Activated CD4-positive, alpha-beta T cell treated with anti-CD3 and anti-CD28 coated beads, Interleukin-10, Interleukin-2, amounts not matched to agents 100 ng/mL and 50 ng/mL, durations not matched to agents 16 hours and 8 hours (primary cell): ENCODE measurements around the gene PIGA.
"Not testable (repeated sequence)": the region's sequence is repeated elsewhere in the genome, so short reads cannot be mapped to it uniquely, and the experiment has no call there.

ENCODE experiments used
- DNase-seq: peaks from one replicate; pipeline ENCODE4 v3.0.0-alpha.2; 2020

The PIGA gene

GRCh38 chrX:15319075-15319474, 16.2 kb downstream of the PIGA start:
- DNase-seq, result no peak

- no peak for DNase-seq
Measured at GRCh38 chrX:15315509-15315908, 19.8 kb downstream of the PIGA start, which contains the start of gene ASB11. TSS of gene ASB11 (minus strand) at chrX:15315640. CDS start at chrX:15315605, 35 bp downstream.

- DNase-seq, result no peak
Measured at GRCh38 chrX:15314472-15314871, 20.9 kb downstream of the PIGA start.

GRCh38 chrX:15311119-15311518, 24.2 kb downstream of the PIGA start:
- no peak for DNase-seq

- DNase-seq, result no peak
Measured at GRCh38 chrX:15310117-15310516, 25.2 kb downstream of the PIGA start.

- DNase-seq, result not testable (repeated sequence)
Measured at GRCh38 chrX:15305899-15306298, 29.4 kb downstream of the PIGA start.

GRCh38 chrX:15301924-15302323, 33.4 kb downstream of the PIGA start:
- peak; percentile 70 for DNase-seq

GRCh38 chrX:15299941-15300851, 35.1 kb downstream of the PIGA start:
- DNase-seq, result peak; percentile 25

GRCh38 chrX:15298780-15299179, 36.5 kb downstream of the PIGA start:
- DNase-seq, result no peak

- DNase-seq, result no peak
Measured at GRCh38 chrX:15298201-15298600, 37.1 kb downstream of the PIGA start.

- DNase-seq, result no peak
Measured at GRCh38 chrX:15293451-15293850, 41.9 kb downstream of the PIGA start.

- no peak for DNase-seq
Measured at GRCh38 chrX:15292861-15293260, 42.5 kb downstream of the PIGA start.

- no peak for DNase-seq
Measured at GRCh38 chrX:15277604-15278003, 57.7 kb downstream of the PIGA start.

GRCh38 chrX:15274946-15275345, 60.4 kb downstream of the PIGA start:
- no peak for DNase-seq

- DNase-seq, result not testable (repeated sequence)
Measured at GRCh38 chrX:15273275-15273674, 62.0 kb downstream of the PIGA start.

GRCh38 chrX:15271757-15272156, 63.6 kb downstream of the PIGA start:
- DNase-seq, result no peak

GRCh38 chrX:15269618-15270521, 65.5 kb downstream of the PIGA start, which contains the start of gene ASB9:
TSS of gene ASB9 (minus strand) at chrX:15270083. CDS start at chrX:15269874, 209 bp downstream.
- peak; percentile 13 for DNase-seq
